H1 (cell line): ENCODE data around the gene SBK2. TPM values are rescaled to one million over a fixed set of nuclear protein-coding genes. Genes with fewer than 3 reads are reported as not detected.

Experiments used
- CTCF ChIA-PET: fragments of 300-600 bp; sonication (Branson Sonifier 250); formaldehyde crosslinking; loops from one replicate; lab custom pipeline; 2021; ENCODE audit not compliant: partially characterized antibody; lab: Charles Lee
- POLR2A ChIA-PET: fragments of 300-600 bp; sonication (Branson Sonifier 250); formaldehyde crosslinking; loops from one replicate; lab custom pipeline; 2021; ENCODE audit warnings: inconsistent platforms; ENCODE audit not compliant: partially characterized antibody; lab: Charles Lee
- DNase-seq, 2 experiments: peaks; one replicate each; pipeline versions ENCODE4 v3.0.0 to v3.0.0-alpha.2; 2010 to 2022; ENCODE audit warnings: low spot score in 2 of 2, low read depth in 1 of 2, mixed read lengths in 1 of 2
- FAIRE-seq: peaks from 2 replicates; lab custom pipeline; 2011; peaks lifted over from hg19 to GRCh38; lab: Jason Lieb, UNC
- H2AFZ ChIP-seq: 2 replicates; pipeline ENCODE4 v1.8.1; 2012; ENCODE audit warnings: low read length, inconsistent platforms
- H2AK5ac ChIP-seq: 2 replicates; pipeline ENCODE4 v1.6.1; 2013; ENCODE audit warnings: low read depth, low read length
- H2BK120ac ChIP-seq: replicated peaks from 2 replicates; pipeline ENCODE3; 2013; ENCODE audit warnings: low read depth, low read length, inconsistent platforms
- H2BK12ac ChIP-seq: 2 replicates; pipeline ENCODE4 v1.6.1; 2013; ENCODE audit warnings: low read depth, low read length
- H2BK15ac ChIP-seq: 2 replicates; pipeline ENCODE4 v1.6.1; 2013; ENCODE audit warnings: low read length
- H2BK20ac ChIP-seq: 2 replicates; pipeline ENCODE4 v1.6.1; 2013; ENCODE audit warnings: low read length
- H2BK5ac ChIP-seq: 2 replicates; pipeline ENCODE4 v1.6.1; 2013; ENCODE audit warnings: low read depth, low read length
- H3K14ac ChIP-seq: 2 replicates; pipeline ENCODE4 v1.6.1; 2013; ENCODE audit warnings: inconsistent platforms; ENCODE audit not compliant: insufficient read length
- H3K18ac ChIP-seq: 2 replicates; pipeline ENCODE4 v1.6.1; 2013; ENCODE audit warnings: low read length; ENCODE audit errors: extremely low read depth
- H3K23ac ChIP-seq: 2 replicates; pipeline ENCODE4 v1.6.1; 2013; ENCODE audit warnings: inconsistent platforms; ENCODE audit not compliant: insufficient read length
- H3K23me2 ChIP-seq: 2 replicates; pipeline ENCODE4 v1.6.1; 2013; ENCODE audit warnings: low read depth, low read length
- H3K27ac ChIP-seq: 2 replicates; pipeline ENCODE4 v1.6.1; 2011; ENCODE audit warnings: low read depth, low read length, inconsistent platforms
- H3K27me3 ChIP-seq, 4 experiments: replicated peaks in 1 of 4; 1 replicate in 1 of 4; 2 replicates in 3 of 4; pipeline versions ENCODE4 v1.6.1 to v1.8.1; 2011 to 2013; ENCODE audit warnings: low read length in 3 of 4, mild to moderate bottlenecking in 3 of 4, inconsistent platforms in 2 of 4, mixed read lengths in 2 of 4, moderate library complexity in 1 of 4; ENCODE audit not compliant: control insufficient read depth in 3 of 4, insufficient read depth in 3 of 4; ENCODE audit errors: extremely low read depth in 1 of 4
- H3K36me3 ChIP-seq, 4 experiments: 2 replicates each; pipeline versions ENCODE4 v1.6.1 to v1.8.1; 2011 to 2013; ENCODE audit warnings: mild to moderate bottlenecking in 4 of 4, low read length in 3 of 4, moderate library complexity in 2 of 4, control low read depth in 1 of 4, inconsistent platforms in 1 of 4; ENCODE audit not compliant: insufficient read depth in 4 of 4, control insufficient read depth in 2 of 4
- H3K4ac ChIP-seq: replicated peaks from 2 replicates; pipeline ENCODE3; 2013; ENCODE audit warnings: low read length, low read depth, mixed read lengths, inconsistent platforms; ENCODE audit not compliant: insufficient read length
- H3K4me1 ChIP-seq, 4 experiments: replicated peaks in 1 of 4; 1 replicate in 1 of 4; 2 replicates in 3 of 4; pipeline versions ENCODE4 v1.6.1 to v1.8.1; 2011 to 2013; ENCODE audit warnings: low read length in 3 of 4, inconsistent platforms in 2 of 4, mixed read lengths in 1 of 4; ENCODE audit not compliant: insufficient read depth in 4 of 4, control insufficient read depth in 3 of 4
- H3K4me2 ChIP-seq, 2 experiments: 2 replicates each; pipeline versions ENCODE4 v1.6.1 to v1.8.1; 2011 to 2013; ENCODE audit warnings: low read depth in 2 of 2, low read length in 2 of 2, control low read depth in 1 of 2, inconsistent platforms in 1 of 2, mild to moderate bottlenecking in 1 of 2; ENCODE audit not compliant: insufficient read depth in 1 of 2
- H3K4me3 ChIP-seq, 4 experiments: fragments of 200-600, 300-600 bp in 1 of 4; sonication (generic), shearing (Covaris generic), sonication (Bioruptor Twin) in 1 of 4; 2 replicates each; pipeline versions ENCODE4 v1.5.1 to v1.8.1; 2011 to 2016; ENCODE audit warnings: low read length in 4 of 4, low read depth in 3 of 4, control low read depth in 2 of 4, inconsistent platforms in 2 of 4, mild to moderate bottlenecking in 2 of 4, mixed read lengths in 1 of 4, moderate library complexity in 1 of 4; ENCODE audit not compliant: insufficient read depth in 2 of 4; ENCODE audit errors: extremely low read depth in 1 of 4
- H3K56ac ChIP-seq: replicated peaks from 2 replicates; pipeline ENCODE3; 2013; ENCODE audit warnings: low read depth, mild to moderate bottlenecking, mixed read lengths, low read length, inconsistent platforms; ENCODE audit not compliant: insufficient read length
- H3K79me1 ChIP-seq: 2 replicates; pipeline ENCODE4 v1.6.1; 2013; ENCODE audit warnings: low read depth, low read length, control low read depth
- H3K79me2 ChIP-seq, 2 experiments: 2 replicates each; pipeline versions ENCODE4 v1.6.1 to v1.8.1; 2012 to 2013; ENCODE audit warnings: low read length in 2 of 2, mild to moderate bottlenecking in 2 of 2, inconsistent platforms in 1 of 2; ENCODE audit not compliant: insufficient read depth in 2 of 2, control insufficient read depth in 1 of 2
- H3K9ac ChIP-seq, 4 experiments: replicated peaks in 1 of 4; 1 replicate in 1 of 4; 2 replicates in 3 of 4; pipeline versions ENCODE4 v1.6.1 to v1.8.1; 2011 to 2013; ENCODE audit warnings: low read depth in 3 of 4, low read length in 3 of 4, control low read depth in 2 of 4, mild to moderate bottlenecking in 2 of 4, moderate library complexity in 2 of 4, inconsistent platforms in 1 of 4; ENCODE audit errors: extremely low read depth in 1 of 4
- H3K9me3 ChIP-seq, 2 experiments: 2 replicates each; pipeline versions ENCODE4 v1.6.1 to v1.8.1; 2012 to 2013; ENCODE audit warnings: mild to moderate bottlenecking in 2 of 2, moderate library complexity in 2 of 2, control low read depth in 1 of 2, inconsistent platforms in 1 of 2, low read depth in 1 of 2, low read length in 1 of 2, mixed read lengths in 1 of 2; ENCODE audit not compliant: insufficient read depth in 2 of 2
- H4K20me1 ChIP-seq, 2 experiments: replicated peaks in 1 of 2; 2 replicates each; pipeline versions ENCODE3 to v1.8.1; 2011 to 2013; ENCODE audit warnings: inconsistent platforms in 2 of 2, low read length in 2 of 2, mild to moderate bottlenecking in 1 of 2; ENCODE audit not compliant: insufficient read depth in 2 of 2, control insufficient read depth in 1 of 2
- H4K5ac ChIP-seq: 2 replicates; pipeline ENCODE4 v1.6.1; 2013; ENCODE audit warnings: low read length, low read depth, mixed read lengths, inconsistent platforms; ENCODE audit not compliant: insufficient read length
- H4K8ac ChIP-seq: 2 replicates; pipeline ENCODE4 v1.8.0; 2013; ENCODE audit warnings: mild to moderate bottlenecking, moderate library complexity, low read length, inconsistent platforms; ENCODE audit not compliant: insufficient read depth; ENCODE audit errors: extremely low read depth
- H4K91ac ChIP-seq: replicated peaks from 2 replicates; pipeline ENCODE3; 2013; ENCODE audit warnings: low read length, mixed read lengths, inconsistent platforms; ENCODE audit not compliant: insufficient read length
- JUN ChIP-seq: IDR thresholded peaks from 2 replicates; pipeline ENCODE4 v1.6.1; 2011; ENCODE audit warnings: low read depth, mild to moderate bottlenecking, improper control_type of control experiment, low read length
- PHF8 ChIP-seq: fragments of 200-600 bp; sonication (generic); conservative IDR thresholded peaks from 2 replicates; pipeline ENCODE4 v1.7.1; 2012; ENCODE audit warnings: low read depth, mild to moderate bottlenecking, inconsistent platforms, low read length, moderate library complexity
- WGBS, 2 experiments: shearing (Covaris generic) in 1 of 2; methylation state at CpG; one replicate each; pipeline versions ENCODE4 v1.1.6 to v1.1.7; 2013 to 2015; ENCODE audit warnings: low lambda C conversion rate in 2 of 2, mixed read lengths in 2 of 2, inconsistent platforms in 1 of 2, low coverage in 1 of 2, missing lambda C conversion rate in 1 of 2; ENCODE audit not compliant: insufficient replicate concordance in 2 of 2, insufficient coverage in 1 of 2, insufficient read length in 1 of 2; ENCODE audit errors: extremely low coverage in 1 of 2, missing lambda C conversion rate in 1 of 2; 5-methylcytosine and 5-hydroxymethylcytosine counted together
- polyA plus RNA-seq, 7 experiments: library from polyadenylated mRNA; depleted of rRNA in 3 of 7; stranded (reverse) in 5 of 7; unstranded in 2 of 7; fragments of >200 nt in 5 of 7; fragments of 200-250 nt in 2 of 7; gene quantifications; 1 replicate in 5 of 7; 2 replicates in 1 of 7; 4 replicates in 1 of 7; pipeline versions ENCODE4 v1.2.1 to v1.2.3, GENCODE V29; 2011 to 2013; ENCODE audit warnings: missing spikeins in 2 of 7, mixed read lengths in 2 of 7
- total RNA-seq: library from RNA; stranded (reverse); fragmentation: NEBNext Ultra II Directional; extraction: Animal tissue kit (Norgen Biotek cat#: 25700); gene quantifications from 2 replicates; pipeline ENCODE4 v1.2.1, GENCODE V29; 2021
- TF ChIP-seq, protein P1 (sequence below): IDR thresholded peaks from 2 replicates; pipeline ENCODE4 v1.6.1; 2012; ENCODE audit warnings: low read length, inconsistent platforms

Gene SBK2
- total and polyA plus RNA-seq, 2 of the 8 experiments (the other 6 are each of a cell fraction or from before 2014, with no cell fraction given) = 3.2 to 4.1 TPM

GRCh38 chr19:55492362-55492944 is 44.5 kb downstream of the SBK2 start:
- Histone ChIP-seq H3K4me3 (no peak overlapping the region), H3K56ac (no peak overlapping the region), H2BK12ac (no peak overlapping the region), H3K4me1 (peaks cover 0 to 28% (median 18%) of the 10 kb centered on the region in 4 experiments; a peak in 6 of 7 replicates), H3K4me2 (no peak overlapping the region), H4K91ac (no peak overlapping the region), H3K23ac (no peak overlapping the region), H3K23me2 (peaks cover 3% of the 10 kb centered on the region), H2BK15ac (no peak overlapping the region), H3K4ac (no peak overlapping the region), H2BK120ac (no peak overlapping the region), H3K9me3 (no peaks in the 10 kb centered on the region), H3K27me3 (no peaks in the 10 kb centered on the region; a peak in 2 of 7 replicates), H2BK20ac (no peak overlapping the region), H3K14ac (no peak overlapping the region), H3K79me1 (no peaks in the 10 kb centered on the region), H3K79me2 (no peaks in the 10 kb centered on the region), H3K9ac (no peak overlapping the region), H4K20me1 (no peaks in the 10 kb centered on the region), H4K5ac (no peak overlapping the region), H3K27ac (no peak overlapping the region), H2AK5ac (no peak overlapping the region), H4K8ac (no peak overlapping the region), H3K36me3 (no peaks in the 10 kb centered on the region), H3K18ac (no peak overlapping the region), H2BK5ac (no peak overlapping the region), H2AFZ (no peak overlapping the region)
- DNase-seq = no peak
- ChIA-PET POLR2A (interaction anchor here (3.9 to 7.5 kb wide), 2 partner anchors 9 to 16 kb away, joined by 27 to 57 read pairs; partner anchors contain the start of genes NAT14 and ZNF628), CTCF (interaction anchor here (0.6 to 3.0 kb wide), 9 partner anchors 12 to 296 kb away, joined by 3 to 17 read pairs (median 3); no protein-coding TSS in a partner anchor)
- FAIRE-seq = no peak
- TF ChIP-seq JUN (no peak), PHF8 (no peak)
- TF ChIP-seq, protein P1, sequence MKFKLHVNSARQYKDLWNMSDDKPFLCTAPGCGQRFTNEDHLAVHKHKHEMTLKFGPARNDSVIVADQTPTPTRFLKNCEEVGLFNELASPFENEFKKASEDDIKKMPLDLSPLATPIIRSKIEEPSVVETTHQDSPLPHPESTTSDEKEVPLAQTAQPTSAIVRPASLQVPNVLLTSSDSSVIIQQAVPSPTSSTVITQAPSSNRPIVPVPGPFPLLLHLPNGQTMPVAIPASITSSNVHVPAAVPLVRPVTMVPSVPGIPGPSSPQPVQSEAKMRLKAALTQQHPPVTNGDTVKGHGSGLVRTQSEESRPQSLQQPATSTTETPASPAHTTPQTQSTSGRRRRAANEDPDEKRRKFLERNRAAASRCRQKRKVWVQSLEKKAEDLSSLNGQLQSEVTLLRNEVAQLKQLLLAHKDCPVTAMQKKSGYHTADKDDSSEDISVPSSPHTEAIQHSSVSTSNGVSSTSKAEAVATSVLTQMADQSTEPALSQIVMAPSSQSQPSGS = no peak
- 84% methylated on average over 11 of the region's 12 CpGs; no CpG with 5 or more reads in 1 of the 2 experiments for WGBS, 2 experiments
